AG08395 (cell line): ENCODE data around the gene SEZ6L.

Experiments
- DNase-seq: peaks from one replicate; pipeline ENCODE4 v3.0.0; 2012; ENCODE audit warnings: mixed read lengths, low spot score

Gene SEZ6L

DNA sequence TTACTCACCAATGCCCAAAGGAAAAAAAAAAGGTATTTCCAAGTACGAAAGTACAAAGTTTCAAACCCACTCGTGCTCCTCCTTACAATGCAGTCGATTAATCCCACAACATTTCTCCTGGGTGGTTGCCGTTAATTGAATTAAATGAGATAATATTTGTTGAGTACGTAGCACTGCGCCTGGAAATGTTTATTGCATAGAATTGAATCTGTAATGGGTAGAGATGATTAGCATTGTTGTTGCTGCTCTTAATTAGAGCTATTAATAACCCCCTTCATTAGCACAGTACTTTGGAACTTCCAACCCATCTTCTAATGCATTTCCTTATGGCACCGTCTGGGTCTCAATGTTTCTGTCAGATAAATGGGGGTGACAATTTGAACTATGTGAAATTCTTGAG lies 77.3 kb downstream of the SEZ6L start:
- no peak for DNase-seq

DNA sequence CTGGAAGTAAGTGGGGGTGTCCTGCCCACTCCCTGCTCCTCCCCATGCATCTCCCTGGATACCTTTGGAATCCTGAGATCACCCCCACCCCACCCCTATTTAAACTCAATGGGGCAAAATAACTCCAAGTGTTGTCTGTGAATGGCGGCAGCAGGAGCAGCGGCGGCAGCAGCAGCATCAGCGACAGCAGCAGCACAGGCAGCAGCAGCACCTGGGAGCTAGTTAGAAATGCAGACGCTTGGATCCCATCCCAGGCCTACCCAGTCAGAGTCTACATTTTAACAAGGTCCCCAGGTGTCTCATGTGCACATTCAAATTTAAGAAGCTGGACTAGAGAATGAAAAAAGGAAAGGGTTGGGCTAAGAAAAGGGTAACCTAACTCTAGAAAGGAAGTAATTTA lies 82.6 kb downstream of the SEZ6L start:
- DNase-seq = no peak

DNA sequence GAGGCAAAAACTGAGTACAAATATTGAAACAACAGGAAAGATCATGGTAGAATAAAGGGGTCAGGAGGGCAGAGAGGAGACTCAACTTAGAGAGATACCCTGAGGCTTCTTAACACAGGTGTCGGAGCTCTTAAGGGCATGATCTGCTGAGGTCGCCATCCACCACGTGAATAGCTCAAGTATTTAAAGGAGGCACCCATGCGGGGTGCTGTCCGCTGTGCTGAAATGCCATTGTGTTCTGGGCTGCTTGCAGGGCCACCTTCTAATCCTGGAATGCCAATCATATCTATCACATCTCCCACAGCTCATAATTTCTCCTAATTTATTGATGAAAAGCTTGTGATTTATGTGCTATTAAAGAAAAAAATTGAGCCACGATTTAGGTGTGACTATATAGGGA lies 90.2 kb downstream of the SEZ6L start:
- DNase-seq = peak; percentile 50

DNA sequence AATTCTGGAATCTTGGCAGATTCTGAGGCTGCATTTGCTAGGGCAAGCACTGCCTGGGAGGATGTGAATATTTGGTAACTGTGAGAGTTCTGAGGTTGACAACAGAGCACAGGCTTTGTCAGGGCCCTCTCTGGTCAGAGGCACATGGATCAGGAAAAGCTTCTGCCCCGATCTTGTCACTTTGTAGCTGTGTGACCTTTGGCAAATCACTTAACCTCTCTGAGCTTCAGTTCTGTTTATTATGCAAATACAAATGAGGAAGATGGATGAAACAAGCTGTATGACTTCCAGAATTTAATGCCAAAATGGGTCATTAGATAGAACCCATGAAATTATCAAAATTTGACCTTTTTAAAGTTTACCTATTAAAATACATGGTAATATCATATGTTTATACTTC lies 94.9 kb downstream of the SEZ6L start:
- DNase-seq = no peak

DNA sequence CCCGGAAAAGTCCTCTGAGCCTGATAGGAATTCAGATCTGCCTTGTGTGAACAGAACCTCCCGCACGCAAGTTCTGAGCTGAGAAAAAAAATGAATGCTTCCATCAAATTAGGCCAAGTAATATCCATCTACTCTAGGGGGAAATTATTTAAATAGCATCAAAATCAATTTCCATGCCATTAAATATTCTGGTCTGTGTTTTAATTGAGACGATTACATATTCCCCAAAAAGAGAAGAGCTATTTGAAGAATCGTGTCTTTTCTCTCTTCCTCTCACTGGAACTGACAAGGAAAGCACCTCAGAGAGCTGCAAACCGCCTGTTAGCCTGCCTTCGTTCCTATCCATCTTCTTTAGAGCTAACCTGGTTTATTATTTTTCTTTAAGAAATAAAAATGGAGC lies 96.0 kb downstream of the SEZ6L start:
- no peak for DNase-seq

- DNase-seq = no peak
Observed at GRCh38 chr22:26265909-26266308, 96.6 kb downstream of the SEZ6L start.

- DNase-seq = no peak
Observed at GRCh38 chr22:26267856-26268255, 98.6 kb downstream of the SEZ6L start.

DNA sequence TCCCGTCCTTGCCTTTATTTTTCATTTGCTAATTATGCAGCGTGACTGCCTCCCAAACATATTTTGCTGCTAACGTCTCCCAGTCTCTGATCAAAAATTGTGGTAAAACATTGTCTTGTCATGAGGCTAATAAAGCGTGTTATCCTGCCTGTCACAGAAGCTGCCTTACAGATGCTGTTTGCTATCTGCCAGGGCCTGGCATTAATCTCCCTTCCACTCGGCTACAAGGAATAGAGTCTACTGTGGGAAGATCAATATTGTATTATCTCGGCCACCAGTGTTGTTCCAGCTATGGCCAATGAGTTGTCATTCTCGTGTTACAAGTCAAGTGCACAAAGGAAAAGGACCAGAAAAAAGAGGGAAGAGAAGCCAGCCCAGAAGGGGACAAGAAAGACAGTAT lies 100.3 kb downstream of the SEZ6L start:
- no peak for DNase-seq

DNA sequence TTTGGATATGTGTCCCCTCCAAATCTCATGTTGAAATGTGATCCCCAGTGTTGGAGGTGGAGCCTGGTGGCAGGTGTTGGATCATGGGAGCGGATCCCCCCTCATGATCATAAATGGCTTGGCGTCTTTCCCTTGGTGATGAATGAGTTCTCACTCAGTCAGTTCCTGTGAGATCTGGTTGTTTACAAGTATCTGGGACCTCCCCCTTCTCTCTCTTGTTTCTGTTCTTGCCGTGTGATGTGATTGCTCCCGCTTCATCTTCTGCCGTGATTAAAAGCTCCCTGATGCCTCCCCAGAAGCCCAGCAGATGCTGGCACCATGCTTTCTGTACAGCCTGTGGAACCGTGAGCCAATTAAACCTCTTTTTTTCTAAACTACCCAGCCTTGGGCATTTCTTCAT lies 102.2 kb downstream of the SEZ6L start:
- no peak for DNase-seq

DNA sequence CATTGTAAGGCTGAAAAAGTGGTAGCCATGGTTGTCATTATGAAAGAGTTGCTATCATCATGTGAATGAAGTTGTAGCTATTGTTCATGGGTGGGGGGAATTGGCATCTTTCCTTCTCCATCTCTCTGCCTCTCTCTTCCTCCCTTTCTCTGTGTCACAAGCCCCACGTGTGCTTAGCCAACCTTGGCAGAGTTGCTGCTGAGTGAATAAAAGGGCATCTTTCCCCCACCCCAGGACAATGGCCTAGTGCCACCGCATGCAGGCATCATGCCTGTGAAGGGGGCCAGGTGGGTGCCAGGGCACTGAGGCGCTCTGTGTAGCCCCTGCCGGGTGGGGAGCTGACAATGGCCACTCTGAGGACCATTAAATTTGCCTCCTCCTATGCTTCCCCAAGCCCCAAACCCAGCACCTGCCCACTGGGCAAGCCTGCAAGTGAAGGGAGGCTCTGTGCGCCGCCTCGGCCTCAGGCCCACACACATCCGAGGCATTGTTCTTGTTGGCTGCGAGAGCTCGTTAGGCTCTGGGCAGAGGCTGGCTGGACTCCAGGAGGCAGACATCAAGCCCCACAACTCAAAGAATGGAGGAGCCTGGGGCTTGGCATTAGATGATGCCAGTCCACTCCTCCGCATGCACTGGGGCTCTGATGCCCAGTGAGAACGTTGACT lies 103.9 kb downstream of the SEZ6L start:
- no peak for DNase-seq

DNA sequence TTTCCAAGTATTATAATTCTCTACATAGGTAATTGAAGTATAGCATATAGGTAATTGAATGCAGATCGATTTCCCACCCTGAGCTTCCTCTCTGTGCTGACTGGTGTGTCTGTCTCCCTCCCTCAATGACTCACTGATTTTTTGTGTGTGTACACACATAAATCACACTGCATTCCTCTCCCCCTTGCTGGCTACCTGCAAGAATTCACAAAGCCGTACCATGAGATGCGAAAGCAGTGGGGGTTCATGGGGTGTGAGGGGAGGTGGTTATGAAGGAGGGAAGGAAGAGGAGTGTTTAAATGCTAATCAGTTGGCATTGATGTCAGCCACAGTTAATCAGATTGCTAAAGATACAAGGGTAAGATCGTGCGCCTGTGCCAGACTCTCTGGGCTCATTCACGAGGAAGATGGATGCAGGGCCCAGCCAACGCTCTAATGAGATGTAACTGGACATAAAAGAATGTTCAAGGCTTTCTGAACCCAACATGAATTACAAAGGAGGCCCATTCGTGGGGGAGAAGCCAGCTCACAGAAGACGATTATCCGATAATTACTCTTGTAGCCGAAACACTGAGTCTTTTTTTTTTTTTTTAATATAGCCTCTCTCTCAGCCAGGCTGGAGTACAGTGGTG lies 107.4 kb downstream of the SEZ6L start:
- no peak for DNase-seq

- no peak for DNase-seq
Observed at GRCh38 chr22:26281941-26282340, 112.7 kb downstream of the SEZ6L start.

GRCh38 chr22:26283330-26283729 lies 114.1 kb downstream of the SEZ6L start:
- DNase-seq = no peak

DNA sequence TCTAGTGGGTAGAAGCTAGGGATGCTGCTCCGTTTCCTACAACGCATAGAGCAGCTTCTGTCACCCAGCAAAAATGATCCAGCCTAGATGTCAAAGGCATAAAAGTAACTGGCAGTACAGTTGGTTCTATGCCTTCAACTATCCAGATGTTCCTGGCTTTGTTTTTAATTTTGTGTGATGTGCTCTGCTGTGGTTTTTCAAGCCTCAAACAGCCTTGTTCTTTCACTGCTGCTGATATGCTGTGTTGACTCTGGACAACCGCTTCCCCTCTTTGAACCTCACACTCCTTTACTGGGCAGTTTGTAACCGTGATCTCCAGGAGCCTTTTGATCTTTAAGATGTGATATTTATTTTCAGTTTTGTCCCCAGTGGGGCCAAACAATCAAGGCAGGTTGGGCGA lies 116.4 kb downstream of the SEZ6L start:
- DNase-seq = no peak

- DNase-seq = no peak
Observed at GRCh38 chr22:26286091-26286820, 117.0 kb downstream of the SEZ6L start.

DNA sequence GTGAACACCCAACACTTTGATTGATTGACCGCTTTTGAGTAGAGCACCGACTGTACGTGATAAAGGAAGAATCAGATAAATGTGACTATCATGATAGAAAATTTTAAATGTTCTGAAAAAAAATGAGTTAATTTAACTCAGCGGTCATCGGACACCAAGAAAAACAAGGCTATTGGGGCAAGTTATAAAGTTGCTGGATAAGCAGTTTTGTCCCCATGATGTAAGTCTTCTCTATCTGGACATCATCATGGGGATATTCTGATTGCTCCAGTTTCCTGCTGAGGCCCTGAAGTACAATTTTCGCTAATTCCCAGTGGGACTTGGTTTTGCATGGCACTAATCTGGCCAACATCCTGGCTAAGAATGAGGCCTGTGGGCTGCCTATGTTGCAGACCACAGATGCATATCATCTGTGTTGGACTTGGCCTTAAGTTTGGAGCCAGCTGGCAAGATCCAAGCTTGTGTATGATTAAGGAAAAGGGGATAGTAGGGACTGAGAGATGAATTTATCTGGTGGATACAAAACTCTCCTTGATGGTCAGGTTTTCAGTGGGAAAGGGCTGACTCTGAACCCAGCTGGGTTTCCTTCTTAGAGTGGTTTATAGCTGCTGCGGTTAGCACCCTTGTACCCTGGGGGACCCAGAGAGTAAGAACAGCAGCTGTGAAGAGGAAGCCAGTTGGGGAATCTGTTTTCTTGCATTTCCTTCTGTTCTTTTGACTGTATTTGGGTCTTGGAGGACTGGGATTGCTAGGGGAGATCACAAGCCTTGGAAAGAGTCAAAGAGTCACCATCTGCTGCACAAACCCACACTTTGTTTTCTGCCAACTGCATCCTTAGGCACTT lies 118.3 kb downstream of the SEZ6L start:
- DNase-seq = no peak

GRCh38 chr22:26289611-26290101 lies 120.4 kb downstream of the SEZ6L start:
- no peak for DNase-seq

DNA sequence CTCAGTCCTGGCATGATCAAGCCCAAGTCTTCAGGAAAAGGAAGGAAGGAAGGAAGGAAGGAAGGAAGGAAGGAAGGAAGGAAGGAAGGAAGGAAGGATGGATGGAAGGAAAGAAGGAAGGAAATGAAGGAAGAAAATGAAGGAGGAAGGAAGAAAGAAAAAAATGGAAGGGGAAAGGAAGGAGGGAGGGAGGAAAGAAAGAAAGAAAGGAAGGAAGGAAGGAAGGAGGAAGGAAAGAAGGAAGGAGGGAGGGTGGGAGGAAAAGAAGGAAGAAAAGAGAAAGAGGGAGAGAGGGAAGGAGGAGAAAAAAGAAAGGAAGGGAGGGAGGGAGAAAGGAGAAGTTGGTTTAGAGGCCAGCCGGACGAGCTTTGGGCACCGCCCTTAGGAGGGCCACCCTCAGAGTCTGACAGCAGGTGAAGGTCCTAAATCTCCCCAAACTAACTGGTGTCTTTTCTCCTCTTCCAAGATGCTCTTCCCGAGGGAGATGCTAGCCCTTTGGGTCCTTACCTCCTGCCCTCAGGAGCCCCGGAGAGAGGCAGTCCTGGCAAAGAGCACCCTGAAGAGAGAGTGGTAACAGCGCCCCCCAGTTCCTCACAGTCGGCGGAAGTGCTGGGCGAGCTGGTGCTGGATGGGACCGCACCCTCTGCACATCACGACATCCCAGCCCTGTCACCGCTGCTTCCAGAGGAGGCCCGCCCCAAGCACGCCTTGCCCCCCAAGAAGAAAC lies 122.8 kb downstream of the SEZ6L start:
- no peak for DNase-seq

DNA sequence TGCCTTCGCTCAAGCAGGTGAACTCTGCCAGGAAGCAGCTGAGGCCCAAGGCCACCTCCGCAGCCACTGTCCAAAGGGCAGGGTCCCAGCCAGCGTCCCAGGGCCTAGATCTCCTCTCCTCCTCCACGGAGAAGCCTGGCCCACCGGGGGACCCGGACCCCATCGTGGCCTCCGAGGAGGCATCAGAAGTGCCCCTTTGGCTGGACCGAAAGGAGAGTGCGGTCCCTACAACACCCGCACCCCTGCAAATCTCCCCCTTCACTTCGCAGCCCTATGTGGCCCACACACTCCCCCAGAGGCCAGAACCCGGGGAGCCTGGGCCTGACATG lies 123.4 kb downstream of the SEZ6L start:
- DNase-seq = no peak

DNA sequence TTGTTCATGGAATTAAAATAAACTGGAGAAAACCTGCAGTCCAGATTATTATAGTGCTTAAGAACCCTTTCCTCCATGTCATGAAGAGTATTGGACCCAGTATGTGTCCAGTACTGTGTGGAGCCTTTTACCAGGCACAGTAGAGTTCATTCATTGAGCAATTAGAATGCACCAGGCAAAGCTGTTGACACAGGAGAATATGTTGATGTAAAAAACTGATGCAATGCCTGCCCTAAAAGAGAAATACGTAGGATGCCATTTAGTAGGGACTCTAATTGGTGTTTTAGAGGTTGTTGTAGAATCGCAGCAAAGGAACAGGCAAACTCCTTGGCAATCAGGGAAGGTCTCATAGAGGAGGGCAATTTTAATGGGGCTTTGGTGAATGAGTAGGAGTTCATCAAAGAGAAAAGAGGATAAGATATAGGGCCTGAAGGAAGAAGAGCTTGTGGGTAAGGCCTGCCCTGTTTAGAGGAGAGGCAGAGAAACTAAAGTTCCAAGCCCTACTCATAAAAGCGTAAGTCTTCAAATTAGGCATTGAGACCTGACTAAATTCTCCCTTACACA lies 126.4 kb downstream of the SEZ6L start:
- DNase-seq = no peak

GRCh38 chr22:26298605-26299310 lies 129.5 kb downstream of the SEZ6L start:
- no peak for DNase-seq
